Prostate gland (tissue), 2 donors: ENCODE results near the gene GLP2R.

ENCODE experiments used
- CTCF ChIP-seq, 4 experiments: fragments of 200-600 bp in 2 of 4; fragments of 450-650 bp in 2 of 4; sonication (generic) in 2 of 4; IDR thresholded peaks; 1 replicate in 3 of 4; 2 replicates in 1 of 4; pipeline ENCODE4 v1.5.1; 2016 to 2019; ENCODE audit warnings: antibody characterized with exemption in 4 of 4, mild to moderate bottlenecking in 2 of 4, moderate library complexity in 2 of 4
- POLR2A ChIP-seq: fragments of 450-650 bp; IDR thresholded peaks from one replicate; pipeline ENCODE4 v1.6.1; 2016; ENCODE audit warnings: antibody characterized with exemption, mild to moderate bottlenecking

GRCh38 chr17:9820448-9820847, 5.3 kb upstream of the GLP2R start:
- TF ChIP-seq CTCF (IDR thresholded peaks at IDR 0.05) (no peak), POLR2A (no peak)
